GM21515 (cell line): ENCODE measurements around the gene UBE3B.

Experiments
- ATAC-seq: cut with Tn5 transposase; IDR thresholded peaks from one replicate; pipeline ENCODE4 v1.9.1; 2021; ENCODE audit not compliant: unreplicated experiment

The UBE3B gene

DNA sequence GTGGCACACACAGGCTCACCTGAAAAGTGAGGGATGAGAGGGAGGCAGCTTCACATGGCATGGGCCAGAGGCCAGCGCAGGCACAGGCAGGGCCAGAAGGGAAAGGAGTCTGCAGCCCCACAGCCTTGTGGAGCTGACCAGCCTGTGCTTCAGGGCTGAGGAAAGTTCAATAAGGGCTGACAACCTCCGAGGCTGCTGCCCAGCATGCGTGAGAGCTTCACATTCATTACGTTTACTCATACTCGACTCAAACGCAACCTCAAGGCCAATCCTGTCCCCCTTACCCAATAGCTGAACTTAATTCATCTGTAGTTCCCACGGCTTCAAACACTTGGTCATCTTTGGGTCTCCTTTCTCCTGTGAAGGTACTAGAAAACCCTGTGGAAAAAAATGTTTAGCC lies 91.1 kb downstream of the UBE3B start:
- ATAC-seq: no peak

- no peak for ATAC-seq
These were observed 94.5 kb downstream of the UBE3B start for GRCh38 chr12:109571773-109572505.

- ATAC-seq: no peak
These were observed 95.0 kb downstream of the UBE3B start for GRCh38 chr12:109572506-109572845.

DNA sequence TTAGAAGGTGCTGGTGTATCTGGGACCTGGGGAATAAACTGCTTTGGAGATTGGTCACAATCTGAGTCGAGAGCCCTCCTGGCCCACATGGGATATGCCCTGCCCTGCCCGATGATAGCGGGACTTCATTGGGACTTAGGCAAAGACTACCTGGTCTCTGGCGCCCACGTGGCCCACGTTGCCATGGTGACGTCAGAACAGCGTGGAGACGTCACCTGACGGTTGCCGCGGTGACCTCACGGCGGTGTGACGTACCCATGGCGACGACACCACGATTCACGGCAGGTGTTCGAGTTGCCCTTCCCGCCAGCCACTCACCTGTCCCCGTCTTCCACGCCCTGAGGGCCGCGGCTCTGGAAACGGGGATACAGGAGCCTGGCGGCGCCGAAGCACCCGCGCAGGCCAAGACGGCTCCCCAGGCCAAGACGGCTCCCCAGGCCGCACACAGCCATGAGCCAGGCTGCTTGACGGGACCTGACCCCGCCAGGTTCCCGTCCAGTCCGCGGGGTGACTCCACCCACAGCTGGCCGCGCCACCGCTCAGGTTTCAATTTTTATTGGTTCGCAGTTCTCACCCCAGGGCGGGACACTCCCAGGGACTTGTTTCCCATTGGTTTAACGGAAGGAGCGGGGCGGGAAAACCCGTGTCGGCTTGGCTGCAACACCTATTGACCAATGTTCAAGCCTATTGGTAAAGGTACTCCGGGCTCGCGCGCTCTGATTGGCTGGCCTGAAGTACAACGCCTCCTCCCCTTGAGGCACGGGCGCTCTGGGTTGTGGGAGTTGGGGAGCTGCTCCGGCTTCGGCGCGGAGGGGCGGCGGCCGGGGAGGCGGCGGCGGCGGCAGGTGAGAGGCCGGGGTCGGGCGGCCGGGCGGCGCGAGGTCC lies 95.8 kb downstream of the UBE3B start, which contains the start of the genes MMAB and MVK:
Gene MMAB, minus strand, starts transcription at position 476 of the 885 bp plus-strand sequence. Its CDS starts 24 bp downstream, at position 452.
Gene MVK, plus strand, starts transcription at position 766 of the 885 bp plus-strand sequence. CDS start 1,029 bp downstream, outside the sequence.
- peak; percentile 94 for ATAC-seq

- ATAC-seq: no peak
These were observed 96.4 kb downstream of the UBE3B start for GRCh38 chr12:109573914-109574244.

GRCh38 chr12:109575683-109576082 lies 98.2 kb downstream of the UBE3B start:
- no peak for ATAC-seq

DNA sequence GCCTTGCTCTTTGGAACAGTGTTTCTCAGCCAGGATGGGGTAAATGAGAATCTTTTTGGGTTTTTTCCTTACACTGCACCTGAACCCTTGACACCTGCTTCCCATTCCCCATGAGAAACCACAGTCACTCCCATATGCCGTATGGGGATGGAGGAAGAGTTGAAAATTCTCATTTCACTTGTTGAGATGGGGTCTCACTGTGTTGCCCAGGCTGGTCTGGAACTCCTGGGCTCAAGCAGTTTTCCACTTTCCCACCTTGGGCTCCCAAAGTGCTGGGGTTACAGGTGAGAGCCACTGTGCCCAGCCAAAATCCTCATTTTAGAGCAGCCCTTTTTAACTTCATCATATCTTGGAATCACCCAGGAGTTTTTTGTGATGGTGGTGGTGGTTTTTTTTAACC lies 99.9 kb downstream of the UBE3B start:
- ATAC-seq: no peak

GRCh38 chr12:109578330-109578927 lies 101.0 kb downstream of the UBE3B start:
- ATAC-seq: no peak

DNA sequence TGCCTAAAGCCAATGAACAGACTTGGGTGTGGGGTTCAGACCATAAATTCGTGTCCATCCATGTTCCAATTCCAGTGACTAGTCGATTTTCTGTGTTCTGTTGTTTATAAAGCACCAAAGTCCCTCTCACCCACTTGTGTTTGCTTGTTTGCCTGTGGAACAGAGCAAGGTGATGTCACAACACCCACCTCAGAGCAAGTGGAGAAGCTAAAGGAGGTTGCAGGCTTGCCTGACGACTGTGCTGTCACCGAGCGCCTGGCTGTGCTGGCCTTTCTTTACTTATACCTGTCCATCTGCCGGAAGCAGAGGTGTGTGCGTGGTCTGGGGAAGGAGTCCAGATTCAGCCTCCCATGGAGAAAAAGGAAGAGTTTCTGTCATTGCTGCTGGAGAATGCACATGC lies 102.2 kb downstream of the UBE3B start:
- no peak for ATAC-seq

GRCh38 chr12:109580272-109580671 lies 102.8 kb downstream of the UBE3B start:
- ATAC-seq: no peak

- no peak for ATAC-seq
These were observed 103.4 kb downstream of the UBE3B start for GRCh38 chr12:109580684-109581333.

GRCh38 chr12:109581334-109581691 lies 103.9 kb downstream of the UBE3B start:
- no peak for ATAC-seq

GRCh38 chr12:109581856-109582255 lies 104.4 kb downstream of the UBE3B start:
- no peak for ATAC-seq

DNA sequence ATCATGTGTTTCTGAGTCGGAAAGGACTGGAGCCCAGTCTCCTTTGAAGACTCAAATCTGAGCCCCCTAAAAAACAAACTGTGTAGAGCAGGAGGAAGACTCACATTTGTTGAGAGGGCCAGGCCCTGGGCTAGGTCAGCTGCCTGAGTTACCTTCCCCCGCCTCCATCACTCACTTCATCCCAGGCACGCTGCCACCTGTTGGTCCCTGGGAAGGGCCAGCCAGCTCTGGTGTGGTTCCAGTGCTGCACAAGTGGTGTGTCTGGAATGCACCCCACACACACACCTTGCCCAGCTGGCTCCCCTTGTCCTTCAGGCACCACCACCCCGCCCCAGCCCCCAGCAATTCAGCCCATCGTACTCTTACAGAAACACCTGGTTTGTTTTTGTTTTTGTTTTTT lies 105.2 kb downstream of the UBE3B start:
- no peak for ATAC-seq

- no peak for ATAC-seq
These were observed 106.3 kb downstream of the UBE3B start for GRCh38 chr12:109583733-109584132.
